Stimulated activated CD4-positive, alpha-beta T cell treated with anti-CD3 and anti-CD28 coated beads, Interleukin-1b, Interleukin-23, amount 100 ng/mL, for 48 hours (primary cell): Measurements from ENCODE around the gene CEP72.
"Not testable (repeated sequence)": the region's sequence is repeated elsewhere in the genome, so short reads cannot be mapped to it uniquely, and the experiment has no call there.

ENCODE experiments used
- DNase-seq: peaks from one replicate; pipeline ENCODE4 v3.0.0-alpha.2; 2020

Gene CEP72

DNA sequence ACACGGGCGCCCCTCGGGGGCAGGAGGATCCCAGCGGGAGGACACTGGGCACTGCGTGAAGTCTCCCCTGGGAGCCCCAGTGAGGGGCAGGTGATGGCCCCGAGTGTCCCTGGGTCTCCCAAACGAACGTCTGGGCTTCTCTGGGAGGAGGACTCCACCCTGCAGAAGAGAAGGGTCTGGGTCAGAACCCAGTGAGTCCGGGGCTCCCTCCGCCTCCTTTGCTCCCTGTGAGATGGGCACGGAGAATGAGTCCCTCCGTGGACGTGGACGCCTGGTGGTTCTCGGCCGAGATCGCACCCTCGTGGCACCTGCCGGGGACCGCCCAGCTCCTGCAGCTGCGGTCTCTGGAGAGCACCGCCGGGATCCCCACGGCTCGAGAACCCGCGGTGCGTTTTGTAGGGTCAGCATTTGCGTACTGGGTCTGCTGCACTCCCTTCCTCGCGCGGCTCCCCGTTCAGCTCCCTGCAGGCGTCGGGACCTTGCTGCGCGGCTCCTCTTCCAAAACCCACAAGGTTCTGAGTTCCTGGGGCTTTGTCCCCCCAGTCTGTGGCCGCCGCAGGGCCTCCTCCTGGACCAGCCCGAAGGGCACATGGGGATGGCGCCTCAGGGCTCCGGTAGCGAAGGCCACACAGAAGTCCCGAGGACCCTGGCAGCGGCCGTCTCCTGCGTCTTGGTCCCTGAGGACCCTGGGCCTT is 10.2 kb upstream of the CEP72 start:
- no peak for DNase-seq

GRCh38 chr5:602466-603035 is 9.6 kb upstream of the CEP72 start:
- DNase-seq: no peak

DNA sequence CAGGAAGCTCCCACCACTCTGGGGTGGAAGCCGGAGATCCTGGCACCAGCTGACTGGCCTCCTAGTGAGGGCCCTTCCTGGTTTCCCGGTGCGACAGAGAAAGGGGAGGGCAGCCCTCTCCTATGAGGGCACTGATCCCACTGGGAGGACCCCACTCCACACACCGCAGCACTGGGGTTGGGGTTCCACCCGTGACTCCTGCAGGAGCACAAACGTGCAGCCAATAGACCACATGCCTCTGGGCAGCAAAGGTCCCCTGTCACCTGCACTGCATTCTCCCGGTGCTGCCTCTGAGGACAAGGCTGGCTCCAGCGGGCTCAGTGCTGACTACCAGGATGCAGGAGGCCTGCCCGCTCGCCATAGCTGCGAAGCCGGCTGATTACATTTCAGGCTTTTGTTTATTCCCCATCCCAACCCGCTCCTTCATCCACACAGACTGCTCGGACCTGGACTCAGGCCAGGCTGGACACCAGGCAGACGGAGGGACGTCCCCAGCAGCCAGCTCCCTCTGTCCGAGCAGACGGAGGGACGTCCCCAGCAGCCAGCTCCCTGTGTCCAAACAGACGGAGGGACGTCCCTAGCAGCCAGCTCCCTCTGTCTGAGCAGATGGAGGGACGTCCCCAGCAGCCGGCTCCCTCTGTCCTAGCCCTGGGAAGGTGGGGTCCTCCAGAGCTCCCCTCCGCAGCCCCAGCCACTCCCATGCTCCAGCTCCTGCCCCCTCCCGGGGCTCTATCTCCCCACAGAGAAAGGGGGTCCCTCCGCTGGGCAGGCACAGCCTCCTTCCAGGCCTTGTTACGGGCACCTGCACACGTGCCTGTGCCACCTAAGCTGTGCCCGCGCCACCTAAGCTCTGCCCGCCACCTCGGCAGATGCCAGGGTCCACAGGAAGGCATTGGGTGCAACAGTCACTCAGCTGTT is 8.8 kb upstream of the CEP72 start:
- DNase-seq: no peak

DNA sequence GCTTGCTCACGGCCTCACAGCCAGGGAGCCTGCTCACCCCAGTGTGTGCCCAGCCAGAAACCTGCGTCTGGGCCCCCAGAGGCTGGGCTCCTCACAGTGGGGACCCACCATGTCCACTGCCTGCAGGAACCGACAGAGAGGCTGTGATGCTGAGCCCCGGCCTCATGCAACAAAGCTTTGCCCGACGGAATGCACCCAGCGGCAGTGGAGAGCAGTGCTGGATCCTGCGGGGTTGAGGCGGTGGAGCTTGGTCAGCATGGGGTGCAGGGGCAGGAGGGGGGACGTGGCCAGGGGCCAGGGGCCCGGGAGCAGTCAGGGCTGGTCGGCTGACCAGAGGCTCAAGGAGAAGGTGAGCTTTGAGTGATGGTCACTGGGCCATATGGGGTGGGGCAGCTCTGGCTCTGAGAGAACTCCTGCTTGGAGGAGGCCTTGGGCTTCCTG is 7.7 kb upstream of the CEP72 start:
- DNase-seq: no peak

GRCh38 chr5:605090-605489 is 7.0 kb upstream of the CEP72 start:
- DNase-seq: not testable (repeated sequence)

DNA sequence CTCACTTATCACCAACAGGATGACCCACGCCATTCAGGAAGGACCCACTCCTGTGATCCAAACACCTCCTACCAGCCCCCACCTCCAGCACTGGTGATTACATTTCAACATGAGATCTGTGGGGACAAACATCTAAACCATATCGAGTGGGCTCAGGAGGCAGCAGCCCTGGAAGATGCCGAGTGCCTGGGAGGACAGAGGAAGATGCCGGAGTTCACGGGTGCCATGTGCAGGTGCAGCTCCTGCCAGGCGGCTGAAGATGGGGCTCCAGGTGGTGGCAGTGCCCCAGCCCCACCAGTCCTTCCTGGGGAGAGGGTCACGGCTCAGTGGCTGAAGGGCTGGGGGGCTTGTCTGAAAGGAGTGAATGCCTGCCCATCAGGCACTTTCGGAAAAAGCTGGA is 6.1 kb upstream of the CEP72 start:
- no peak for DNase-seq

- DNase-seq: no peak
These were observed 5.4 kb upstream of the CEP72 start for GRCh38 chr5:606526-607399.

- no peak for DNase-seq
These were observed 4.4 kb upstream of the CEP72 start for GRCh38 chr5:607541-608428.

GRCh38 chr5:608429-609370 is 3.4 kb upstream of the CEP72 start:
- DNase-seq: no peak

GRCh38 chr5:609506-609905 is 2.6 kb upstream of the CEP72 start:
- DNase-seq: no peak

DNA sequence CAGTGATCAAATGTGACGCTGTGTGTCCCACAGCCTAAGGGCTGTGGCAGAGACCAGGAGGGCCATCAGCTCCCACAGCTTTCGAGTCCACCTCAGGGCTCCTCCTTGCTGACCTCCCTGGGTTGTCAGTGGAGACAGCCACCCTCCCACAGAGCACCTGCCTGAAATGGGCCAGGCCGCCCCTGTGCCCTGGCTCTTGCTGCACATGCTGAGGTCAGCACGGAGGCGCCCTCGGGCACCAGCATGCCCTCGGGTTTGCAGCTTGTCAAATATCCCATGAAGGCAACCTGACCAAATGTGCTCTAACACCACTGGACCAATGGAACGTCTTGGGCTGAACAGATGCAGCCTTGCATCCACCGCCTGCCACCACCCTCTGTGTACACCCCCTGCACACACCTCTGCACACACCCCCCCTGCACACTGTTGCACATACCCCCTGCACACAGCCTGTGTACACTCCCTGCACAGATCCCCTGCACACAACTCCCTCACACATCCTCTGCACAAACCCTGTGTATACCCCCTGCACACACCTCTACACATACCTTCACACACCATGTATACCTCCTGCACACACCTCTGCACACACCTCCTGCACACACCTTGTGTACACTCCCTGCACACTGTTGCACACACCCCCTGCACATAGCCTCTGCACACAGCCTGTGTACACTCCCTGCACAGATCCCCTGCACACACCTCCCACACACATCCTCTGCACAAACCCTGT is 2.0 kb upstream of the CEP72 start:
- no peak for DNase-seq

DNA sequence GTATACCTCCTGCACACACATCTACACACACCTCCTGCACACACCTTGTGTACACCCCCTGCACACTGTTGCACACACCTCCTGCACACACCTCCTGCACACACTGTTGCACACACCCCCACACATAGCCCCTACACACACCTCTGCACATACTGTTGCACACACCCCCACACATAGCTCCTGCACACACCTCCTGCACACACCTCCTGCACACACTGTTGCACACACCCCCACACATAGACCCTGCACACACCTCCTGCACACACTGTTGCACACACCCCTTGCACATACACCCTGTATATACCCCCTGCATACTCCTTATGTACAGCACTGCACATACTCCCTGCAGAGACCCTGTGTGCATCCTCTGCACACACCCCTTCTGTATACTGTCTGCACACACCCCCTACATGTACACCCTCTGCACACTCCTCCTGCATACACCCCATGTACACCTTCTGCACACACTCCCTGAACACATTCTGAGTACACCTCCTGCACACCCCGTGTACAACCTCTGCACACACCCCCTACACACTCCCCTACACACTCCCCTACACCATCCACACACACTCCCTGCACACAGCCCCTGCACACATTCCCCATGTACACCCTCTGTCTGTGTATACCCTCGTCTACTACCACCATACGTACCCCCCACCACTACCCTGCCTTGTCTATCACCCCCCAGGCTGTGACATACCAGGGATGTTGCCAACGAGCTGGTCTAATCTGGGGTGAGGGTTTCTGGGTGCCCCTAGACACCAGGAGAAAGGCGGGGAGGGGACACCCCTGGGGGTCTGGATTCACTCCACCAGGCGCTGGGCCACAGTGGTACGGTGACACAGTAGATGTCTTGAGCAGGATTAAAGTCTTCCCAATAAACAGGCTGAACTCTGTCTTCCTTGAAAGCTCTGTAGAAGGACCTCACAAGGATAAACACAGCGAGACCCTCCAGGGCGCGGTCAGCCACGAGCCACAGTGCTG is 1.1 kb upstream of the CEP72 start:
- no peak for DNase-seq

GRCh38 chr5:612498-613424 is 621 bp downstream of the CEP72 start:
- peak; percentile 22 for DNase-seq

GRCh38 chr5:616484-617039 is 4.4 kb downstream of the CEP72 start:
- no peak for DNase-seq

- DNase-seq: no peak
These were observed 5.8 kb downstream of the CEP72 start for GRCh38 chr5:617896-618295.

- DNase-seq: no peak
These were observed 6.3 kb downstream of the CEP72 start for GRCh38 chr5:618450-618849.

- DNase-seq: no peak
These were observed 7.3 kb downstream of the CEP72 start for GRCh38 chr5:619444-619843.
